Right atrium auricular region (tissue), 2 donors: ENCODE measurements around the gene CLDN24. TPM values are rescaled to one million over a fixed set of nuclear protein-coding genes. Genes with fewer than 3 reads are reported as not detected.

Source experiments
- DNase-seq: peaks from one replicate; pipeline ENCODE4 v3.0.0-alpha.2; 2019; ENCODE audit warnings: low spot score
- H3K27ac ChIP-seq, 2 donors: fragments of 200-600 bp; sonication (generic); 1 replicate in 1 of 2; 2 replicates in 1 of 2; pipeline ENCODE4 v1.5.1; 2016 to 2019
- H3K27me3 ChIP-seq, 2 donors: fragments of 200-600 bp; sonication (generic); one replicate each; pipeline versions ENCODE4 v1.5.1 to v1.6.0; 2017 to 2019
- H3K36me3 ChIP-seq: fragments of 200-600 bp; sonication (generic); one replicate; pipeline ENCODE4 v1.5.1; 2016
- H3K4me1 ChIP-seq, 2 donors: fragments of 200-600 bp; sonication (generic); one replicate each; pipeline versions ENCODE4 v1.5.1 to v1.6.0; 2017 to 2019
- H3K4me3 ChIP-seq, 2 donors: fragments of 200-600 bp; sonication (generic); 1 replicate in 1 of 2; 2 replicates in 1 of 2; pipeline ENCODE4 v1.5.1; 2017 to 2019; ENCODE audit warnings: mild to moderate bottlenecking in 1 of 2, moderate library complexity in 1 of 2
- H3K9me3 ChIP-seq, 2 donors: fragments of 200-600 bp; sonication (generic); one replicate each; pipeline ENCODE4 v1.5.1; 2019
- CTCF ChIP-seq, 2 donors: fragments of 200-600 bp; sonication (generic); IDR thresholded peaks; one replicate each; pipeline ENCODE4 v1.5.1; 2019; ENCODE audit warnings: antibody characterized with exemption in 2 of 2
- total RNA-seq, 2 donors: library from RNA; depleted of rRNA; stranded (reverse); fragments of >200 nt; gene quantifications; one replicate each; pipeline ENCODE4 v1.1.0, GENCODE V29; 2016

Gene CLDN24
- not detected for total RNA-seq

GRCh38 chr4:183322326-183322725 is at the start of gene CLDN24:
Gene CLDN24, minus strand, starts transcription at chr4:183322426. Its CDS starts 0 bp downstream, at chr4:183322426.
- Histone ChIP-seq H3K9me3 (no peaks in the 10 kb centered on the region), H3K27ac (no peak within 1 kb of the TSS), H3K36me3 (no peaks in the 10 kb centered on the region), H3K4me3 (no peak within 1 kb of the TSS), H3K4me1 (no peaks in the 10 kb centered on the region), H3K27me3 (no peaks in the 10 kb centered on the region)
- TF ChIP-seq CTCF (IDR thresholded peaks at IDR 0.05) = no peak
- no peak for DNase-seq

- peaks cover 0 to 7% of the 10 kb centered on the region in 2 donors for H3K9me3 ChIP-seq
- no peak overlapping the region for H3K4me3 ChIP-seq
- H3K4me1 ChIP-seq = no peaks in the 10 kb centered on the region
- no peak for DNase-seq
- H3K27ac ChIP-seq = no peak overlapping the region
- H3K27me3 ChIP-seq = no peaks in the 10 kb centered on the region
- no peak for TF ChIP-seq CTCF (IDR thresholded peaks at IDR 0.05)
- H3K36me3 ChIP-seq = no peaks in the 10 kb centered on the region
Measured at GRCh38 chr4:183370786-183371185, 48.6 kb upstream of the CLDN24 start.

- DNase-seq = no peak
- Histone ChIP-seq H3K27me3 (no peaks in the 10 kb centered on the region), H3K4me1 (no peaks in the 10 kb centered on the region), H3K27ac (no peak overlapping the region), H3K9me3 (peaks cover 0 to 7% of the 10 kb centered on the region in 2 donors), H3K36me3 (no peaks in the 10 kb centered on the region), H3K4me3 (no peak overlapping the region)
- TF ChIP-seq CTCF (IDR thresholded peaks at IDR 0.05) = no peak
Measured at GRCh38 chr4:183369073-183369472, 46.8 kb upstream of the CLDN24 start.

- Histone ChIP-seq H3K9me3 (no peaks in the 10 kb centered on the region), H3K27ac (no peak overlapping the region), H3K27me3 (no peaks in the 10 kb centered on the region), H3K4me3 (no peak overlapping the region), H3K36me3 (no peaks in the 10 kb centered on the region), H3K4me1 (no peaks in the 10 kb centered on the region)
- TF ChIP-seq CTCF (IDR thresholded peaks at IDR 0.05) = no peak
- DNase-seq = no peak
Measured at GRCh38 chr4:183366206-183366835, 44.1 kb upstream of the CLDN24 start.

- no peaks in the 10 kb centered on the region for H3K4me1 ChIP-seq
- TF ChIP-seq CTCF (IDR thresholded peaks at IDR 0.05) = no peak
- no peak overlapping the region for H3K27ac ChIP-seq
- H3K4me3 ChIP-seq = no peak overlapping the region
- DNase-seq = no peak
- no peaks in the 10 kb centered on the region for H3K9me3 ChIP-seq
- no peaks in the 10 kb centered on the region for H3K36me3 ChIP-seq
- no peaks in the 10 kb centered on the region for H3K27me3 ChIP-seq
Measured at GRCh38 chr4:183364025-183364424, 41.8 kb upstream of the CLDN24 start.
